Esophagus squamous epithelium (tissue), 5 donors: Measurements from ENCODE around the gene PLG. TPM values are rescaled to one million over a fixed set of nuclear protein-coding genes. Genes with fewer than 3 reads are reported as not detected.
A peak's percentile ranks its signal among the peaks of the same experiment; 100 is the strongest.
"Not testable (repeated sequence)": the region's sequence is repeated elsewhere in the genome, so short reads cannot be mapped to it uniquely, and the experiment has no call there.

Experiments used
- DNase-seq: peaks from one replicate; lab custom pipeline; 2025; lab: John Stamatoyannopoulos, UW
- H3K27ac ChIP-seq, 4 donors: fragments of 200-600 bp; sonication (generic); one replicate each; pipeline ENCODE4 v1.5.1; 2016 to 2019; ENCODE audit warnings: mild to moderate bottlenecking in 1 of 4
- H3K27me3 ChIP-seq, 4 donors: fragments of 200-600 bp; sonication (generic); 1 replicate in 3 of 4; 2 replicates in 1 of 4; pipeline versions ENCODE4 v1.5.1 to v1.6.0; 2017 to 2021; ENCODE audit warnings: antibody characterized with exemption in 1 of 4
- H3K36me3 ChIP-seq, 3 donors: fragments of 200-600 bp; sonication (generic); one replicate each; pipeline ENCODE4 v1.5.1; 2016 to 2019
- H3K4me1 ChIP-seq, 3 donors: fragments of 200-600 bp; sonication (generic); one replicate each; pipeline ENCODE4 v1.5.1; 2017 to 2019
- H3K4me3 ChIP-seq, 4 donors: fragments of 200-600 bp; sonication (generic); 1 replicate in 3 of 4; 2 replicates in 1 of 4; pipeline ENCODE4 v1.5.1; 2016 to 2019; ENCODE audit warnings: mild to moderate bottlenecking in 2 of 4, moderate library complexity in 1 of 4
- H3K9me3 ChIP-seq, 3 donors: fragments of 200-600 bp; sonication (generic); one replicate each; pipeline ENCODE4 v1.5.1; 2016 to 2019
- POLR2A ChIP-seq, 4 donors: fragments of 450-650 bp; IDR thresholded peaks; one replicate each; pipeline ENCODE4 v1.6.1; 2017; ENCODE audit warnings: antibody characterized with exemption in 4 of 4, mild to moderate bottlenecking in 4 of 4, moderate library complexity in 3 of 4
- WGBS, 2 donors: methylation state at CpG; one replicate each; pipeline ENCODE4 v1.1.5; 2018; 5-methylcytosine and 5-hydroxymethylcytosine counted together
- intact Hi-C: fragments of 100-400 bp; cut with DNase I; formaldehyde crosslinking; loops from one replicate; pipeline ENCODE4 v1.15.0; 2022
- total RNA-seq, 4 donors: library from RNA; depleted of rRNA; stranded (reverse); fragments of >200 nt; gene quantifications; one replicate each; pipeline ENCODE4 v1.1.0, GENCODE V29; 2016
- TF ChIP-seq, protein P1 (sequence below), 6 experiments: fragments of 450-650 bp in 4 of 6; fragments of 200-600 bp in 2 of 6; sonication (generic) in 2 of 6; IDR thresholded peaks; one replicate each; pipeline ENCODE4 v1.5.1; 2016 to 2019; ENCODE audit warnings: antibody characterized with exemption in 6 of 6, mild to moderate bottlenecking in 4 of 6, moderate library complexity in 4 of 6
- donor health status: DM: yes; HTN: yes; CAD: no.

The PLG gene
- total RNA-seq, 4 donors from 2014 or later = not detected

DNA sequence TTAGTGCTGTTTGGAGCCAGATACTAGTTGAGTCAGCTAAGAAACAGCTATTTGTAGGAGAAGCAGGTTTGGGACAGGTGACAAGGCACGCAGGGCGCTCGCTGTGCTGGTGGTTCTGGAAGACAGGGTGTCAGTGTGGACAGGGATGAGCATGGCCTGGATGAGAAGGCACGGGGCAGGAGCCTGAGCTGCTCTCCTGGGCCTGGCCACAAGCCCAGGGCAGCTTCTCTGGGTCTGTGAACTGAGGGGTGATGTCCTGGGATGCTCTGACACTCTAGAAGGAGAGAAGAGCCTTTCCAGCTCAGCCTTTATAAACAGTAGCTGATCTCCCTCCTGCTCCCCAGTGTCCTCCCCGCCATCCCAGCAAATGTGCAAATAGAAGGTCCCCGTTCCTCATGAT is 37.9 kb downstream of the PLG start:
- Histone ChIP-seq H3K27me3 (no peaks in the 10 kb centered on the region), H3K36me3 (no peaks in the 10 kb centered on the region), H3K9me3 (no peaks in the 10 kb centered on the region), H3K27ac (no peak overlapping the region), H3K4me1 (no peaks in the 10 kb centered on the region), H3K4me3 (no peak overlapping the region)
- intact Hi-C loops = loop anchor here (10.0 kb wide), 1 partner anchor 185 kb away; no protein-coding TSS in a partner anchor
- TF ChIP-seq POLR2A (IDR thresholded peaks at IDR 0.05) = no peak
- TF ChIP-seq, protein P1, sequence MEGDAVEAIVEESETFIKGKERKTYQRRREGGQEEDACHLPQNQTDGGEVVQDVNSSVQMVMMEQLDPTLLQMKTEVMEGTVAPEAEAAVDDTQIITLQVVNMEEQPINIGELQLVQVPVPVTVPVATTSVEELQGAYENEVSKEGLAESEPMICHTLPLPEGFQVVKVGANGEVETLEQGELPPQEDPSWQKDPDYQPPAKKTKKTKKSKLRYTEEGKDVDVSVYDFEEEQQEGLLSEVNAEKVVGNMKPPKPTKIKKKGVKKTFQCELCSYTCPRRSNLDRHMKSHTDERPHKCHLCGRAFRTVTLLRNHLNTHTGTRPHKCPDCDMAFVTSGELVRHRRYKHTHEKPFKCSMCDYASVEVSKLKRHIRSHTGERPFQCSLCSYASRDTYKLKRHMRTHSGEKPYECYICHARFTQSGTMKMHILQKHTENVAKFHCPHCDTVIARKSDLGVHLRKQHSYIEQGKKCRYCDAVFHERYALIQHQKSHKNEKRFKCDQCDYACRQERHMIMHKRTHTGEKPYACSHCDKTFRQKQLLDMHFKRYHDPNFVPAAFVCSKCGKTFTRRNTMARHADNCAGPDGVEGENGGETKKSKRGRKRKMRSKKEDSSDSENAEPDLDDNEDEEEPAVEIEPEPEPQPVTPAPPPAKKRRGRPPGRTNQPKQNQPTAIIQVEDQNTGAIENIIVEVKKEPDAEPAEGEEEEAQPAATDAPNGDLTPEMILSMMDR (IDR thresholded peaks at IDR 0.05) = no peak
- 74 to 83% methylated on average over 4 to 5 of the region's 6 CpGs for WGBS, 2 donors
- DNase-seq = no peak

DNA sequence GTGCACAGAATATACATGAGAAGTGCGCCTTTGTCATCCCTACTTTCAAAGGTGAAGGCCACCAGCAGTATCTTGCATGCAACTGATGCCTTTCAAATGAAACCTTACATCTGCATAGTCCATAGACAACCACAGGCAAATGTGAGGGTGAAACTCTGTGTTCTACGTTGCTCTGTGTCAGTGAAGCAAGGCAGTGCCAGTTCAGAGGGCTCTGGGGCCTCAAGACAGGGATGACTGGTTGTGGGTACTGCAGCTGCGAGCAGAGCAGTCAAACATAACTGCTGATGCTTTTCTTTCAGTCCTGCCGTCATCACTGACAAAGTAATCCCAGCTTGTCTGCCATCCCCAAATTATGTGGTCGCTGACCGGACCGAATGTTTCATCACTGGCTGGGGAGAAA is 39.0 kb downstream of the PLG start:
- intact Hi-C loops, H3K27me3 ChIP-seq, DNase-seq, H3K36me3 ChIP-seq, H3K9me3 ChIP-seq, H3K4me3 ChIP-seq, H3K4me1 ChIP-seq, H3K27ac ChIP-seq: not testable (repeated sequence)
- 75 to 79% methylated on average over 4 to 7 of the region's 7 CpGs for WGBS, 2 donors

DNA sequence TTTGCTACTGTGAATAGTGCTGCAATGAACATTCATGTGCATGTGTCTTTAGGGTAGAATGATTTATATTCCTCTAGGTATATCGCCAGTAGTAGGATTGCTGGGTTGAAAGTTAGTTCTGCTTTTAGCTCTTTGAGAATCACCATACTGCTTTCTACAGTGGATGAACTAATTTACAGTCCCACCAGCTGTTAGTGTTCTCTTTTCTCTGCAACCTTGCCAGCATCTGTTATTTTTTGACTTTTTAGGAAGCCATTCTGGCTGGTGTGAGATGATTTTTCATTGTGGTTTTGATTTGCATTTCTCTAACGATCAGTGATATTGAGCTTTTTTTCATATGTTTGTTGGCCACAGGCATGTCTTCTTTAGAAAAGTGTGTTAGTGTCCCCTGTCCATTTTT is 40.0 kb downstream of the PLG start:
- no peak for DNase-seq
- 67 to 73% methylated on average over 2 of the region's 2 CpGs for WGBS, 2 donors
- no peak for TF ChIP-seq POLR2A (IDR thresholded peaks at IDR 0.05)
- TF ChIP-seq, protein P1 (IDR thresholded peaks at IDR 0.05) = no peak
- no peak overlapping the region for H3K27ac ChIP-seq
- H3K27me3 ChIP-seq = no peaks in the 10 kb centered on the region
- no peaks in the 10 kb centered on the region for H3K9me3 ChIP-seq
- intact Hi-C loops = no loop called here
- no peaks in the 10 kb centered on the region for H3K4me1 ChIP-seq
- H3K4me3 ChIP-seq = no peak overlapping the region
- H3K36me3 ChIP-seq = no peaks in the 10 kb centered on the region

DNA sequence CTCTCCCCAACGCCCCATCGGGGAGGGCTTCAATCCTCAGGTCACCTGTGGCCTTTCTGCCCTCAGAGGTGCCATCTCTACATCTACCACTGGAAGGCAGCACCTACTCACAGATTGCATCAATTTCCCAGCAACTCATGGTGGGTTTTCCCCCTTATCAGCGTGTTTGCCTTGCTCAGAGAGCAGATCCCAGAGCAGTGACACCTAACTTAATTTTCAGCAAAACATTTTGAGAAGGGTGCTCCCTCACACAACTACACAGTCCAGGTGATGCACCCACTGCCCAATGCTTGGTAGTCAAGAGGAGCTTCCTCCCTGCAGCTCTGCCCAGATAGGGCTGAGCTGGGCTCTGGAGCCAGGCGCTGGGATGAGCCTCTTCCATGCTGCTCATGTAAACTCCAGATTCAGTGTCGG is 48.2 kb downstream of the PLG start:
- H3K4me1 ChIP-seq = no peaks in the 10 kb centered on the region
- H3K27me3 ChIP-seq = peaks cover 0 to 13% (median 0%) of the 10 kb centered on the region in 4 donors
- no peaks in the 10 kb centered on the region for H3K9me3 ChIP-seq
- no peaks in the 10 kb centered on the region for H3K36me3 ChIP-seq
- intact Hi-C loops = no loop called here
- WGBS, 2 donors = 7 to 27% methylated on average over 4 of the region's 5 CpGs
- no peak overlapping the region for H3K27ac ChIP-seq
- DNase-seq = no peak
- H3K4me3 ChIP-seq = no peak overlapping the region
- TF ChIP-seq POLR2A (IDR thresholded peaks at IDR 0.05) = no peak
- TF ChIP-seq, protein P1 (IDR thresholded peaks at IDR 0.05) = peak in 5 of 6 experiments; percentile 21 to 76 (median 39)

DNA sequence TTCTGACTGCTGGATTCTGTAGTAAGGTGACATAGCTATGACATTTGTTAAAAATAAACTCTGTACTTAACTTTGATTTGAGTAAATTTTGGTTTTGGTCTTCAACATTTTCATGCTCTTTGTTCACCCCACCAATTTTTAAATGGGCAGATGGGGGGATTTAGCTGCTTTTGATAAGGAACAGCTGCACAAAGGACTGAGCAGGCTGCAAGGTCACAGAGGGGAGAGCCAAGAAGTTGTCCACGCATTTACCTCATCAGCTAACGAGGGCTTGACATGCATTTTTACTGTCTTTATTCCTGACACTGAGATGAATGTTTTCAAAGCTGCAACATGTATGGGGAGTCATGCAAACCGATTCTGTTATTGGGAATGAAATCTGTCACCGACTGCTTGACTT is 51.2 kb downstream of the PLG start:
- WGBS, 2 donors = 54 to 66% methylated on average over 4 of the region's 4 CpGs
- H3K27me3 ChIP-seq = peaks cover 0 to 21% (median 0%) of the 10 kb centered on the region in 4 donors
- H3K4me3 ChIP-seq, H3K27ac ChIP-seq, DNase-seq, H3K9me3 ChIP-seq, intact Hi-C loops, H3K4me1 ChIP-seq, H3K36me3 ChIP-seq: not testable (repeated sequence)

DNA sequence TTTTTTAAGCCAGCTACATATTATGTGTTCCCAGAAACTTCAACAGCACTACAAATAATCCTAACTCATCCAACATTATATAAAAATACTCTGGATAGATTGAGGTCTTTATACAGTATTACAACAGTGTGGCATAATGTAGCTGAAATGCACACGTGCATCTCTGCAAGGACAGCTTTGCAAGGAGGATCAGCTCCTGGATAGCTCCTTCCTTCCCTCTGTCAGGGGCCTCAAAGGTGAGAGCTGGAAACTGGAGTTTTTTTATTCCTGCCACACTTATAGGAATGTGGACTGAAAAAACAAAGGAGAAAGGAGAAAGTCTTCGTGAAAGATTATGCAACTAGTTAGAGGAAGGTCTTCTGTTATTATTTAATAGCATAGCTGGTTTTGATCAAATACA is 53.1 kb downstream of the PLG start:
- WGBS, 2 donors = 21 to 50% methylated on average over 2 of the region's 2 CpGs
- Histone ChIP-seq H3K9me3 (no peaks in the 10 kb centered on the region), H3K4me3 (no peak overlapping the region), H3K27ac (no peak overlapping the region), H3K4me1 (no peaks in the 10 kb centered on the region), H3K36me3 (no peaks in the 10 kb centered on the region), H3K27me3 (peaks cover 0 to 21% (median 0%) of the 10 kb centered on the region in 4 donors)
- DNase-seq = no peak
- intact Hi-C loops = no loop called here
- no peak for TF ChIP-seq POLR2A (IDR thresholded peaks at IDR 0.05)
- TF ChIP-seq, protein P1 (IDR thresholded peaks at IDR 0.05) = no peak
